Trophoblast cell (in vitro differentiated cells and primary cell): ENCODE results near the gene DERA.
"Not testable (repeated sequence)": the region's sequence is repeated elsewhere in the genome, so short reads cannot be mapped to it uniquely, and the experiment has no call there.

Experiments
- DNase-seq, 2 donors: peaks; one replicate each; pipeline ENCODE4 v3.0.0-alpha.2; 2016
- H2AFZ ChIP-seq: 2 replicates; pipeline ENCODE4 v1.6.1; 2013; ENCODE audit warnings: low read length, moderate library complexity, mild to moderate bottlenecking; ENCODE audit not compliant: insufficient read depth, poor library complexity
- H2AK5ac ChIP-seq: 2 replicates; pipeline ENCODE4 v1.6.1; 2013; ENCODE audit warnings: mild to moderate bottlenecking, low read length
- H2BK120ac ChIP-seq: 2 replicates; pipeline ENCODE4 v1.6.1; 2013; ENCODE audit warnings: low read length, mild to moderate bottlenecking, moderate library complexity; ENCODE audit not compliant: insufficient read depth, poor library complexity
- H2BK12ac ChIP-seq: 2 replicates; pipeline ENCODE4 v1.6.1; 2013; ENCODE audit warnings: mild to moderate bottlenecking, low read length, moderate library complexity
- H2BK5ac ChIP-seq: 2 replicates; pipeline ENCODE4 v1.6.1; 2013; ENCODE audit warnings: low read length, low read depth, moderate library complexity, mild to moderate bottlenecking; ENCODE audit not compliant: poor library complexity
- H3K14ac ChIP-seq: 2 replicates; pipeline ENCODE4 v1.6.1; 2013; ENCODE audit warnings: mild to moderate bottlenecking, low read length
- H3K18ac ChIP-seq: 2 replicates; pipeline ENCODE4 v1.6.1; 2013; ENCODE audit warnings: mild to moderate bottlenecking, low read length
- H3K23ac ChIP-seq: 2 replicates; pipeline ENCODE4 v1.6.1; 2013; ENCODE audit warnings: low read length
- H3K27ac ChIP-seq: 2 replicates; pipeline ENCODE4 v1.5.1; 2013; ENCODE audit warnings: low read depth, mild to moderate bottlenecking, inconsistent platforms, low read length, moderate library complexity
- H3K27me3 ChIP-seq: 2 replicates; pipeline ENCODE4 v1.6.1; 2013; ENCODE audit warnings: inconsistent platforms, mild to moderate bottlenecking, low read length, moderate library complexity; ENCODE audit not compliant: insufficient read depth
- H3K36me3 ChIP-seq, 2 experiments: 1 replicate in 1 of 2; 2 replicates in 1 of 2; pipeline ENCODE4 v1.6.1; 2013; ENCODE audit warnings: low read length in 2 of 2, mild to moderate bottlenecking in 2 of 2, moderate library complexity in 1 of 2; ENCODE audit not compliant: insufficient read depth in 2 of 2, control insufficient read depth in 1 of 2
- H3K4ac ChIP-seq: 2 replicates; pipeline ENCODE4 v1.6.1; 2013; ENCODE audit warnings: low read depth, mild to moderate bottlenecking, low read length, moderate library complexity
- H3K4me1 ChIP-seq, 2 experiments: 1 replicate in 1 of 2; 2 replicates in 1 of 2; pipeline ENCODE4 v1.6.1; 2013; ENCODE audit warnings: low read length in 2 of 2, mild to moderate bottlenecking in 2 of 2, moderate library complexity in 1 of 2; ENCODE audit not compliant: insufficient read depth in 2 of 2, control insufficient read depth in 1 of 2
- H3K4me2 ChIP-seq: 2 replicates; pipeline ENCODE4 v1.6.1; 2013; ENCODE audit warnings: inconsistent platforms, mild to moderate bottlenecking, low read length, moderate library complexity
- H3K4me3 ChIP-seq: 2 replicates; pipeline ENCODE4 v1.5.1; 2013; ENCODE audit warnings: mild to moderate bottlenecking, low read depth, low read length, inconsistent platforms
- H3K79me1 ChIP-seq: one replicate; pipeline ENCODE4 v1.6.1; 2013; ENCODE audit warnings: low read length
- H3K79me2 ChIP-seq: 2 replicates; pipeline ENCODE4 v1.6.1; 2013; ENCODE audit warnings: low read length, mild to moderate bottlenecking; ENCODE audit not compliant: control insufficient read depth, insufficient read depth, poor library complexity
- H3K9ac ChIP-seq: 2 replicates; pipeline ENCODE4 v1.6.1; 2013; ENCODE audit warnings: mild to moderate bottlenecking, low read length
- H3K9me3 ChIP-seq: 2 replicates; pipeline ENCODE4 v1.6.1; 2013; ENCODE audit warnings: low read depth, mild to moderate bottlenecking, control low read depth, inconsistent platforms, low read length; ENCODE audit not compliant: insufficient read depth
- H4K12ac ChIP-seq: 2 replicates; pipeline ENCODE4 v1.6.1; 2013; ENCODE audit warnings: low read depth, mild to moderate bottlenecking, low read length, moderate library complexity
- H4K8ac ChIP-seq: 2 replicates; pipeline ENCODE4 v1.6.1; 2013; ENCODE audit warnings: low read depth, mild to moderate bottlenecking, low read length, moderate library complexity
- H4K91ac ChIP-seq: one replicate; pipeline ENCODE4 v1.6.1; 2013; ENCODE audit warnings: low read depth, mild to moderate bottlenecking, low read length, moderate library complexity
- WGBS: extraction: QIAGEN DNeasy Blood & Tissue Kit; methylation state at CpG from one replicate; pipeline ENCODE4 v1.1.7; 2013; ENCODE audit warnings: missing lambda C conversion rate; ENCODE audit not compliant: insufficient read length, insufficient coverage; ENCODE audit errors: extremely low coverage; 5-methylcytosine and 5-hydroxymethylcytosine counted together

The DERA gene

GRCh38 chr12:15966426-15966825 lies 55.3 kb downstream of the DERA start:
- WGBS, result no CpG with 5 or more reads among the region's 1 CpG
- DNase-seq, result no peak
- Histone ChIP-seq H3K4ac (no peak overlapping the region), H2AK5ac (no peak overlapping the region), H3K4me3 (no peak overlapping the region), H3K9ac (no peak overlapping the region), H3K27me3 (no peaks in the 10 kb centered on the region), H3K79me2 (no peaks in the 10 kb centered on the region), H4K12ac (no peak overlapping the region), H3K4me2 (no peak overlapping the region), H3K23ac (no peak overlapping the region), H3K18ac (no peak overlapping the region), H3K4me1 (peaks cover 0 to 2% of the 10 kb centered on the region in 2 experiments), H3K27ac (no peak overlapping the region), H3K79me1 (no peaks in the 10 kb centered on the region), H2BK120ac (no peak overlapping the region), H4K91ac (no peak overlapping the region), H2BK12ac (no peak overlapping the region), H2BK5ac (no peak overlapping the region), H2AFZ (no peak overlapping the region), H3K36me3 (peaks cover 0 to 8% of the 10 kb centered on the region in 2 experiments), H4K8ac (no peak overlapping the region), H3K14ac (no peak overlapping the region), H3K9me3 (no peaks in the 10 kb centered on the region)

DNA sequence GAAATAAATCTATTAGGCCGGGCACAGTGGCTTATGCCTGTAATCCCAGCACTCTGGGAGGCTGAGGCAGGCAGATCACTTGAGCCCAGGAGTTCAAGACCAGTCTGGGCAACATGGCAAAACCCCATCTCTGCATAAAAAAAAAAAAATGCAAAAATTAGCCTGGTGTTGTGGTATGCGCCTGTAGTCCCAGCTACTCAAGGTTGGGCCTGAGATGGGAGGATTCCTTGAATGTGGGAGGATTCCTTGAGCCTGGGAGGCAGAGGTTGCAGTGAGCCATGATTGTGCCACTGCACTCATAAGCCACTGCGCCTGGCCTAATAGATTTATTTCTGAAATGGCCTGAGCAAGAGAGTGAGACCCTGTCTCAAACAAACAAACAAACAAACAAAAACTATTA lies 55.9 kb downstream of the DERA start:
- H4K91ac ChIP-seq, DNase-seq, H4K8ac ChIP-seq, H3K14ac ChIP-seq, H3K27me3 ChIP-seq, H2AK5ac ChIP-seq, H2AFZ ChIP-seq, H3K4me3 ChIP-seq, H3K27ac ChIP-seq, H2BK5ac ChIP-seq, H3K4ac ChIP-seq, H3K4me2 ChIP-seq, H3K9me3 ChIP-seq, H2BK120ac ChIP-seq, H3K79me1 ChIP-seq, H3K4me1 ChIP-seq, H4K12ac ChIP-seq, H3K79me2 ChIP-seq, H3K9ac ChIP-seq, H3K18ac ChIP-seq, H3K23ac ChIP-seq, H2BK12ac ChIP-seq: not testable (repeated sequence)
- peaks cover 0 to 11% of the 10 kb centered on the region in 2 experiments for H3K36me3 ChIP-seq
- WGBS, result no CpG with 5 or more reads among the region's 3 CpGs

DNA sequence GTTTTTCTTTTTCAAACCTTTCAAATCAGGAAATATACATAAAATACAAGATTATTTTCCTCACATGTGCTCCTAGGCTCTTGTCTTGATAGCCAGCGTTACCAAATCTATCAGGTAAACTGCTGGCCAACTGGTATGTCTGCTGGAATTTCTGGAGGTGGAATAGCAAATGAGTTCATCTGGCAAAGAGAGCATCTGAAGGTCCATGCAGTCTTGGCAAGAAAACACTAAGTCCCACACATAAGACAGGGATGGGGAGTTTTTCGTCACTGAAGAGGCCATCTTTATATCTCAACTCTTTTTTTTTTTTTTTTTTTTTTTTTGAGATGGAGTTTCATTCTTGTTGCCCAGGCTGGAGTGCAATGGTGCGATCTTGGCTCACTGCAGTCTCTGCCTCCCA lies 60.1 kb downstream of the DERA start:
- Histone ChIP-seq H3K4me2 (no peak overlapping the region), H3K36me3 (peaks cover 2 to 14% of the 10 kb centered on the region in 2 experiments), H2BK120ac (no peak overlapping the region), H3K4ac (no peak overlapping the region), H4K8ac (no peak overlapping the region), H3K79me2 (no peaks in the 10 kb centered on the region), H4K12ac (no peak overlapping the region), H2AK5ac (no peak overlapping the region), H2BK12ac (no peak overlapping the region), H3K23ac (no peak overlapping the region), H2BK5ac (no peak overlapping the region), H3K27ac (no peak overlapping the region), H3K4me1 (no peaks in the 10 kb centered on the region), H3K4me3 (no peak overlapping the region), H3K9ac (no peak overlapping the region), H3K79me1 (no peaks in the 10 kb centered on the region), H2AFZ (no peak overlapping the region), H4K91ac (no peak overlapping the region), H3K18ac (no peak overlapping the region), H3K14ac (no peak overlapping the region), H3K9me3 (no peaks in the 10 kb centered on the region), H3K27me3 (no peaks in the 10 kb centered on the region)
- DNase-seq, result no peak
- WGBS, result no CpG with 5 or more reads among the region's 3 CpGs

GRCh38 chr12:15972894-15973293 lies 61.8 kb downstream of the DERA start:
- H3K9me3 ChIP-seq, result no peaks in the 10 kb centered on the region
- H3K18ac ChIP-seq, result no peak overlapping the region
- no peak overlapping the region for H4K8ac ChIP-seq
- no peak overlapping the region for H2BK120ac ChIP-seq
- H3K27me3 ChIP-seq, result no peaks in the 10 kb centered on the region
- H3K4me3 ChIP-seq, result no peak overlapping the region
- peak overlapping the region; percentile 47 for H3K23ac ChIP-seq
- H3K14ac ChIP-seq, result no peak overlapping the region
- no peak for DNase-seq
- no peaks in the 10 kb centered on the region for H3K79me1 ChIP-seq
- no peak overlapping the region for H3K27ac ChIP-seq
- H2AK5ac ChIP-seq, result no peak overlapping the region
- no peak overlapping the region for H4K12ac ChIP-seq
- no peaks in the 10 kb centered on the region for H3K4me1 ChIP-seq
- no CpG with 5 or more reads among the region's 4 CpGs for WGBS
- H2AFZ ChIP-seq, result no peak overlapping the region
- H4K91ac ChIP-seq, result no peak overlapping the region
- no peaks in the 10 kb centered on the region for H3K79me2 ChIP-seq
- H3K4ac ChIP-seq, result no peak overlapping the region
- H3K36me3 ChIP-seq, result peaks cover 4 to 16% of the 10 kb centered on the region in 2 experiments
- no peak overlapping the region for H3K9ac ChIP-seq
- no peak overlapping the region for H2BK5ac ChIP-seq
- H3K4me2 ChIP-seq, result no peak overlapping the region
- H2BK12ac ChIP-seq, result no peak overlapping the region
